Measurements from ENCODE around the gene FGD4. TPM values are rescaled to one million over a fixed set of nuclear protein-coding genes. Genes with fewer than 3 reads are reported as not detected.

Gene FGD4
- total RNA-seq, 1 donor from 2014 or later, result 11.0 TPM

DNA sequence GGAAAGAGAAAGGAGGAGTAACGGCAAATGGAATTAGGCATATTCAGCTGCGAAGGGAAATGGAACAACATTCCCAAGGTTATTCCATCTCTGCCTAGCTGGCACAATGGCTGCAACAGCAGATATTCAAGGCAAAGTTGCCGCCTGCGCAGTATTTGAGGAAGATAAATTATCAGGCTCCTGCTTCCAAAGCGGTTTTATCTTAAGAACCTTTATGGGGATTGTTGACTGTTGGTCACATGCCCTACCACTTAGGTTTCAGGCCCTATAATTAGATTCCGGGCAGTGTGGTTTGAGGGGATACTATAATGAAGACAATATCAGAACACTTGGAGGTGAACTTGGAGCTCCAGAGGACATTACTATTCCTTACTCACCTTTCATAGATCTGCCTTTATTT, 99.7 kb downstream of the FGD4 start:
- DNase-seq (ENCODE audit: low read depth), result no peak
- Histone ChIP-seq H3K27me3 (ENCODE audit: control insufficient read depth, insufficient read depth, low read length) (no peaks in the 10 kb centered on the region), H3K4me3 (ENCODE audit: low read depth, low read length) (no peak overlapping the region), H3K36me3 (ENCODE audit: control insufficient read depth, insufficient read depth, low read length) (no peaks in the 10 kb centered on the region)
- TF ChIP-seq, protein P1, sequence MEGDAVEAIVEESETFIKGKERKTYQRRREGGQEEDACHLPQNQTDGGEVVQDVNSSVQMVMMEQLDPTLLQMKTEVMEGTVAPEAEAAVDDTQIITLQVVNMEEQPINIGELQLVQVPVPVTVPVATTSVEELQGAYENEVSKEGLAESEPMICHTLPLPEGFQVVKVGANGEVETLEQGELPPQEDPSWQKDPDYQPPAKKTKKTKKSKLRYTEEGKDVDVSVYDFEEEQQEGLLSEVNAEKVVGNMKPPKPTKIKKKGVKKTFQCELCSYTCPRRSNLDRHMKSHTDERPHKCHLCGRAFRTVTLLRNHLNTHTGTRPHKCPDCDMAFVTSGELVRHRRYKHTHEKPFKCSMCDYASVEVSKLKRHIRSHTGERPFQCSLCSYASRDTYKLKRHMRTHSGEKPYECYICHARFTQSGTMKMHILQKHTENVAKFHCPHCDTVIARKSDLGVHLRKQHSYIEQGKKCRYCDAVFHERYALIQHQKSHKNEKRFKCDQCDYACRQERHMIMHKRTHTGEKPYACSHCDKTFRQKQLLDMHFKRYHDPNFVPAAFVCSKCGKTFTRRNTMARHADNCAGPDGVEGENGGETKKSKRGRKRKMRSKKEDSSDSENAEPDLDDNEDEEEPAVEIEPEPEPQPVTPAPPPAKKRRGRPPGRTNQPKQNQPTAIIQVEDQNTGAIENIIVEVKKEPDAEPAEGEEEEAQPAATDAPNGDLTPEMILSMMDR (IDR thresholded peaks at IDR 0.05; ENCODE audit: insufficient read depth, low read length, poor library complexity, severe bottlenecking), result no peak

DNA sequence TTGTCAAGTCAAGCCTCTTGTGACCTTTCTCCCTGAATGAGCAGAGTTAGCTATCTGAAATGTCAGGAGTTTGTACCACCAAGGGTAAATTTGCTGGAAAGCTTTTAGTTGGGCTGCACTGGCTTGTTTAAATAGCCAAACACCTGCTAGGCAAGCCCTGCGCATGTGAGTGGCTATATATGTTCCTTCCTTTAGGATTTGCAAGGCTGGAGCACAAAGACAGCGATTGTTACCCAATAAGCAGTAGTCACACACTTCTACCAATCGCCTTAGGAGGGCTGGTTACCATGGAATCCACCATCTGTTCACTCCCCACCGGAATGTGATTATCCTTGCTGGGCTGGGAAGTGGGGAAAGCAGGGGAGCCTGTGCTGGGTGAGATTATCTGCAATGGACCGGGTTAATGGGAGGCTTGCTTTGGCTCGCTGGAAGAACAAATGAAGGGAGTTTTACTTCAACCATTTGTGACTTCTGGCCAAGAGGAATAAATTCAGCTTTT, 102.5 kb downstream of the FGD4 start:
- peak; percentile 80 for DNase-seq (ENCODE audit: low read depth)
- Histone ChIP-seq H3K4me3 (ENCODE audit: low read depth, low read length) (no peak overlapping the region), H3K36me3 (ENCODE audit: control insufficient read depth, insufficient read depth, low read length) (no peaks in the 10 kb centered on the region), H3K27me3 (ENCODE audit: control insufficient read depth, insufficient read depth, low read length) (no peaks in the 10 kb centered on the region)
- TF ChIP-seq, protein P1 (IDR thresholded peaks at IDR 0.05; ENCODE audit: insufficient read depth, low read length, poor library complexity, severe bottlenecking), result no peak

DNA sequence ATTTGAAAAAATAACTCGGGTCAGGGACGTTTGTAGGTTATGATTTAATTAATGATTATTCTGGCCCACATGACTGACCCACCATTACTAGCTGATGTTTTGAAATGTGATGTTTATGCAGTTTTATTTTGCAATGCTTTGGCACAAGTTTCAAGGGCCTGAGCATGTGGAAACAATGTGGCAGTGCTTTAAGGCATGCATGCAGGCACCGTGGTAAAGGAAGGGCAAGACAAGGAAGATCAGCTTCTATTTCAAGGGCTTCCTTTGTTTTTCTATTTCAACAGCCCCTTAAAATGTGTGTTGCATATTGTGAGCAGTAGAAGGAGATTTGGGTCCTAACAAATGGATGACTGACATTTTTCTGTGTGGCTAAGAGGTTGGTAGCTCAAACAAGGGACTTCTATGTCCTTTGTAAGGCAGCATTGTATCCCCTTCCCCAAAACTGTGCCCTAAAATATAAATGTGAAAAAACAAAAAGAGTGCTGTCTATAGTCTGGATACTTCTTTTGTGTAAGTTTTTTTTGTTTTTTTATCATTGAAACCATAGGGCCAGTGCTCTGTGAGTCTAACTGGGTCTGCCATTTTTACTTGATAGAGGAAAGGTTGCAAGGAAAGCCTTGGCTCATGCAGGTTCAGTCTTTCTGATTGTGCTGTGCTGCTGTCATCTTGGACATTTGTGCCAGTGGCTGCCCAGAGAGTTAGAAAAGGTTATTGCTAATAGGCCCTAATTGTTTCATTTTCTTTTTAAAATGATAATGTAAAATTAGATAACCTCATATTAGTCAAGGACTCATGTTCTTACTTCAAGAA, 103.5 kb downstream of the FGD4 start:
- TF ChIP-seq, protein P1 (IDR thresholded peaks at IDR 0.05; ENCODE audit: insufficient read depth, low read length, poor library complexity, severe bottlenecking), result no peak
- H3K27me3 ChIP-seq (ENCODE audit: control insufficient read depth, insufficient read depth, low read length), result no peaks in the 10 kb centered on the region
- no peak for DNase-seq (ENCODE audit: low read depth)
- H3K36me3 ChIP-seq (ENCODE audit: control insufficient read depth, insufficient read depth, low read length), result no peaks in the 10 kb centered on the region
- no peak overlapping the region for H3K4me3 ChIP-seq (ENCODE audit: low read depth, low read length)

DNA sequence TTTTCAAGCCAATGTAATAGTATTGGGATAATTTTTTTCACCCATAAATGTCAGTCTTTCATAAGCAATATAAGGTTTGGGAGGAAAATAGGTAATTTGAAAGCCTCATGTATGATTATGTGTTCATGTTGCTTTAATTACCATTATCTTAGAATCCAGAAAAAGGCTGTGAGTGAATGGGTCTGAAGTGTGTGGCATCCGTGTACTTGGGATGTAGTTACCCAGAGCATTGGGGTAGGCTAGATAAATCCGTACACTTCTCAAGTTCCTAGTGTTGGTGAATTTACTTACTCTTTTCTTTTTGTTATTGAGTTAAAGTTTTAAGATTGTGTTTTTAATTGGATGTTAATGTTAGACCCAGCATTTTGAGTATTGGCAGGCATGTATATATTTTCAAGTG, 104.4 kb downstream of the FGD4 start:
- no peak overlapping the region for H3K4me3 ChIP-seq (ENCODE audit: low read depth, low read length)
- TF ChIP-seq, protein P1 (IDR thresholded peaks at IDR 0.05; ENCODE audit: insufficient read depth, low read length, poor library complexity, severe bottlenecking), result no peak

DNA sequence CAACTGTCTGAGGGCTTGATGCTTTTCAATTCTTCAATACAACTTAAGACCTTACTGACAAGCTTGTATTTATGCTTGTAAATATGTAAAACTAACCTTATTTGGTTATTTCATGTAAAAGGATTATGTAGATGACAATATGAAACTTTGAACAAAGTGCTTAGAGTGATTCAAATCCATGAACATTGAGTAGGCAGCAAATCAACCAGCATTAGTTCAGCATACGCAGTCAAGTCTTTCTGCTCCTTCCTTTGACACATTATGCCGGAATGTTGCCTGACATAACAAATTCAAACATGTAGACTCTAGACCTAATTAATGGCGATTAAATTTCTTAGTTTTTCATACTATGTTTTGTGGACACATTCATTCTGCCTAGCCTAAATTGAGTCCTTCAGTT, 105.2 kb downstream of the FGD4 start:
- TF ChIP-seq, protein P1 (IDR thresholded peaks at IDR 0.05; ENCODE audit: insufficient read depth, low read length, poor library complexity, severe bottlenecking), result no peak
- H3K4me3 ChIP-seq (ENCODE audit: low read depth, low read length), result no peak overlapping the region
- no peak for DNase-seq (ENCODE audit: low read depth)

More for the DNA sequence above, 104.4 kb downstream of the FGD4 start:
- no peak for DNase-seq (ENCODE audit: low read depth)
- Histone ChIP-seq H3K36me3 (ENCODE audit: control insufficient read depth, insufficient read depth, low read length) (no peaks in the 10 kb centered on the region), H3K27me3 (ENCODE audit: control insufficient read depth, insufficient read depth, low read length) (no peaks in the 10 kb centered on the region)

More for the DNA sequence above, 105.2 kb downstream of the FGD4 start:
- Histone ChIP-seq H3K36me3 (ENCODE audit: control insufficient read depth, insufficient read depth, low read length) (no peaks in the 10 kb centered on the region), H3K27me3 (ENCODE audit: control insufficient read depth, insufficient read depth, low read length) (no peaks in the 10 kb centered on the region)

All from kidney epithelial cell (primary cell).